Epithelial cell of alveolus of lung (primary cell): ENCODE results near the gene AOX1. TPM values are rescaled to one million over a fixed set of nuclear protein-coding genes. Genes with fewer than 3 reads are reported as not detected.

ENCODE experiments used
- total RNA-seq: library from RNA; depleted of rRNA; stranded (reverse); fragments of >200 nt; gene quantifications from 2 replicates; pipeline ENCODE4 v1.2.1, GENCODE V29; 2015

Gene AOX1
- total RNA-seq, result 9.8 and 23.7 TPM in 2 replicates

GRCh38 chr2:200585730-200586643 lies at the start of gene AOX1:
Gene AOX1 (plus strand): TSS chr2:200586014. CDS start chr2:200586109, 95 bp downstream.

Other genes with a start within 250 kb of the AOX1 start
- gene KCTD18, start 75.9 kb upstream of the AOX1 start, total RNA-seq, result 12.4 and 21.0 TPM in 2 replicates
- 9.1 and 10.5 TPM in 2 replicates for gene SGO2, start 59.8 kb upstream of the AOX1 start, total RNA-seq
- gene BZW1, start 225.9 kb downstream of the AOX1 start, total RNA-seq, result 278 and 528 TPM in 2 replicates